HL-60 (cell line): Measurements from ENCODE around the gene PTPRG.
A peak's percentile ranks its signal among the peaks of the same experiment; 100 is the strongest.

Experiments
- DNase-seq, 2 experiments: peaks; one replicate each; pipeline ENCODE4 v3.0.0-alpha.2; 2010 to 2020; ENCODE audit warnings: low read depth in 1 of 2, low spot score in 1 of 2
- H3K27ac ChIP-seq: fragments of 250-450 bp; sonication (Bioruptor Pico); replicated peaks from 2 replicates; pipeline ENCODE4 v1.5.1; 2020; ENCODE audit warnings: mild to moderate bottlenecking, moderate library complexity
- H3K27me3 ChIP-seq: fragments of 250-450 bp; sonication (Bioruptor Pico); 2 replicates; pipeline ENCODE4 v1.5.1; 2021; ENCODE audit warnings: mild to moderate bottlenecking, moderate library complexity; ENCODE audit not compliant: insufficient read depth, poor library complexity, severe bottlenecking
- H3K4me3 ChIP-seq: replicated peaks from 2 replicates; pipeline ENCODE4 v1.5.1; 2011; ENCODE audit warnings: mild to moderate bottlenecking, control low read depth, low read length; ENCODE audit not compliant: insufficient read depth
- GABPA ChIP-seq: IDR thresholded peaks from 2 replicates; pipeline ENCODE4 v1.6.1; 2012; ENCODE audit warnings: low read depth
- POLR2AphosphoS5 ChIP-seq: IDR thresholded peaks from 2 replicates; pipeline ENCODE4 v1.6.1; 2012; ENCODE audit warnings: low read depth
- SPI1 ChIP-seq: IDR thresholded peaks from 2 replicates; pipeline ENCODE4 v1.6.1; 2012; ENCODE audit warnings: low read depth, mild to moderate bottlenecking, borderline replicate concordance
- TF ChIP-seq, protein P1 (sequence below): IDR thresholded peaks from one replicate; pipeline ENCODE4 v1.5.1; 2011; ENCODE audit warnings: low read length, control low read depth, inconsistent platforms; ENCODE audit not compliant: insufficient read depth
- TF ChIP-seq, protein P2 (sequence below): IDR thresholded peaks from 2 replicates; pipeline ENCODE4 v1.6.1; 2012; ENCODE audit warnings: low read depth; ENCODE audit not compliant: insufficient replicate concordance

The PTPRG gene

DNA sequence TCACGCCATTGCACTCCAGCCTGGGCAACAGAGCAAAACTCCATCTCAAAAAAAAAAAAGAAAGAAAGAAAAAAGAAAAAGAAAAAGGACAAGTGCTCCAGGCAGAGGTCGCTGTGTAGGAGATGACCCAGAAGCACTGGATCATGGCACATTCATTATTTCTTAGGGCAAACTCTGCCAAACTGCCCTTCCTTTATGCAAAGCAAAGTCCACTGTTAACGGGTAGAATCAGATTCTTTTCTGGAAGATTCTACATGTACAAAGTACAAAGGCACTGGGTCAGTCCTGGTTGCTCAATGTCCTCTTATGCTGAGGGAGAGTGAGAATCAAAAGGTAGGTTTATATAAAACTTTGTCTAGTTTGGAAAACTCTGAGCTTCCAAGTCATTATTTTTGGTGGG is 667.1 kb downstream of the PTPRG start:
- Histone ChIP-seq H3K27me3 (no peaks in the 10 kb centered on the region), H3K4me3 (no peak overlapping the region), H3K27ac (no peak overlapping the region)
- TF ChIP-seq SPI1, result no peak
- no peak for DNase-seq

DNA sequence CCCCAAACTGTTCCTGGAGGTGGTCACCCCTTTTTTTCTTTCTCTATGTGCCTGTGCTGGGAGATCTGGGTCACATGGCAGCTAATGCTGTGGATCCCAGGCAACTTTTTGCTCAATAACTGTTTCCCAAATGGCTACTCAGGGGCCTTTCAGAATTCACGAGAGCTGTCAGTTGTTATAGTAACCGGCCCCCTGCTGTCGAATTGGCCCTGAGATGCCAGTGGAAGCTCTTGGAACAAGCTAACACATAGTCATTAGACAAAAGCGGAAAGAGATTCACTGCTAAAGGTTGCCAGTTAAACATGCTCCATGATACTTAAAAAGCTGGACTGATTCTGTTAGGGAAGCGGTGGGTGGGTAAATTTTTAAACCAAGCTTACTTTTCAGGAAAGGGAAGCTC is 667.8 kb downstream of the PTPRG start:
- H3K27ac ChIP-seq, result no peak overlapping the region
- no peak for DNase-seq
- H3K27me3 ChIP-seq, result no peaks in the 10 kb centered on the region
- TF ChIP-seq, protein P1, sequence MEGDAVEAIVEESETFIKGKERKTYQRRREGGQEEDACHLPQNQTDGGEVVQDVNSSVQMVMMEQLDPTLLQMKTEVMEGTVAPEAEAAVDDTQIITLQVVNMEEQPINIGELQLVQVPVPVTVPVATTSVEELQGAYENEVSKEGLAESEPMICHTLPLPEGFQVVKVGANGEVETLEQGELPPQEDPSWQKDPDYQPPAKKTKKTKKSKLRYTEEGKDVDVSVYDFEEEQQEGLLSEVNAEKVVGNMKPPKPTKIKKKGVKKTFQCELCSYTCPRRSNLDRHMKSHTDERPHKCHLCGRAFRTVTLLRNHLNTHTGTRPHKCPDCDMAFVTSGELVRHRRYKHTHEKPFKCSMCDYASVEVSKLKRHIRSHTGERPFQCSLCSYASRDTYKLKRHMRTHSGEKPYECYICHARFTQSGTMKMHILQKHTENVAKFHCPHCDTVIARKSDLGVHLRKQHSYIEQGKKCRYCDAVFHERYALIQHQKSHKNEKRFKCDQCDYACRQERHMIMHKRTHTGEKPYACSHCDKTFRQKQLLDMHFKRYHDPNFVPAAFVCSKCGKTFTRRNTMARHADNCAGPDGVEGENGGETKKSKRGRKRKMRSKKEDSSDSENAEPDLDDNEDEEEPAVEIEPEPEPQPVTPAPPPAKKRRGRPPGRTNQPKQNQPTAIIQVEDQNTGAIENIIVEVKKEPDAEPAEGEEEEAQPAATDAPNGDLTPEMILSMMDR, result no peak
- TF ChIP-seq POLR2AphosphoS5 (no peak), SPI1 (no peak)
- TF ChIP-seq, protein P2, sequence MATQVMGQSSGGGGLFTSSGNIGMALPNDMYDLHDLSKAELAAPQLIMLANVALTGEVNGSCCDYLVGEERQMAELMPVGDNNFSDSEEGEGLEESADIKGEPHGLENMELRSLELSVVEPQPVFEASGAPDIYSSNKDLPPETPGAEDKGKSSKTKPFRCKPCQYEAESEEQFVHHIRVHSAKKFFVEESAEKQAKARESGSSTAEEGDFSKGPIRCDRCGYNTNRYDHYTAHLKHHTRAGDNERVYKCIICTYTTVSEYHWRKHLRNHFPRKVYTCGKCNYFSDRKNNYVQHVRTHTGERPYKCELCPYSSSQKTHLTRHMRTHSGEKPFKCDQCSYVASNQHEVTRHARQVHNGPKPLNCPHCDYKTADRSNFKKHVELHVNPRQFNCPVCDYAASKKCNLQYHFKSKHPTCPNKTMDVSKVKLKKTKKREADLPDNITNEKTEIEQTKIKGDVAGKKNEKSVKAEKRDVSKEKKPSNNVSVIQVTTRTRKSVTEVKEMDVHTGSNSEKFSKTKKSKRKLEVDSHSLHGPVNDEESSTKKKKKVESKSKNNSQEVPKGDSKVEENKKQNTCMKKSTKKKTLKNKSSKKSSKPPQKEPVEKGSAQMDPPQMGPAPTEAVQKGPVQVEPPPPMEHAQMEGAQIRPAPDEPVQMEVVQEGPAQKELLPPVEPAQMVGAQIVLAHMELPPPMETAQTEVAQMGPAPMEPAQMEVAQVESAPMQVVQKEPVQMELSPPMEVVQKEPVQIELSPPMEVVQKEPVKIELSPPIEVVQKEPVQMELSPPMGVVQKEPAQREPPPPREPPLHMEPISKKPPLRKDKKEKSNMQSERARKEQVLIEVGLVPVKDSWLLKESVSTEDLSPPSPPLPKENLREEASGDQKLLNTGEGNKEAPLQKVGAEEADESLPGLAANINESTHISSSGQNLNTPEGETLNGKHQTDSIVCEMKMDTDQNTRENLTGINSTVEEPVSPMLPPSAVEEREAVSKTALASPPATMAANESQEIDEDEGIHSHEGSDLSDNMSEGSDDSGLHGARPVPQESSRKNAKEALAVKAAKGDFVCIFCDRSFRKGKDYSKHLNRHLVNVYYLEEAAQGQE, result no peak
- H3K4me3 ChIP-seq, result no peak overlapping the region

DNA sequence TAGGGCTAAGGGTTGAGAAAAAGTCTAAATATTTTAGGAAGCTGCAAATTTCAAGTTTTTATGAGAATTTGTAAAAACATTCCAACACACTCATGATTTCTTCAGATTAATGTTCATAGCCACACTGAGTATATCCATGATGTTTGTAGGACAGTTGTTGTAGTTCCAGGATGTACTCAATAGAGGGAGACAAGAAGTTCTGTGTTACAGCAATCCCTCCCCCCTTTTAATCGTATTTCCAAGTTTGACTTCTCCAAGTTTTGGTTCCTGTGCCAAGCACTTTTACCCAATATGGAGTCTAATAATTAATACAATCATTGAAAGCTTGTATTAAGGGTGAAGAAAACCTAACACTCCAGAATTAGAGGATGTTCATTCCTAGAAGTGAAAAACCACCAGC is 668.5 kb downstream of the PTPRG start:
- H3K4me3 ChIP-seq, result no peak overlapping the region
- TF ChIP-seq, protein P1, result peak; percentile 4
- TF ChIP-seq, protein P2, result no peak
- DNase-seq, result no peak
- H3K27me3 ChIP-seq, result no peaks in the 10 kb centered on the region
- no peak overlapping the region for H3K27ac ChIP-seq

DNA sequence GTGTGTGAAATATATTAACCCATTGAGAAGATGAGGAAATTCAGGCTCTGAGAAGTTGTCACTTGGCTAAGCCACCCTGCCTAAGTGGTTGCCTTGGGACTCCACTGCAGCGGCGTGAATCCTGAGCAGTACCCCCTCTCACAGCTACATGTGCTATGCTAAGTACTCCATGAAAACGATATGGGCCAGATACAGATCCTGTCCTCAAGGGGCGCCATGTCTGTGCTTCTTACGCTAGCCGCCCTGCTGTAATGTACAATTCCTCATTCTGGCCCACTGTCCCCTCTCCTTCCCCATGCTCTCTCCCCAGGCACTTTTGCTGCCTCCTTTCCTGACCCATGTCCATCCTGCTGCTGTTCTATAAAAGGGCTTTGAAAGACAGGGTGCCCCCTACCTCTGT is 671.7 kb downstream of the PTPRG start:
- DNase-seq, result no peak
- Histone ChIP-seq H3K4me3 (no peak overlapping the region), H3K27ac (no peak overlapping the region), H3K27me3 (no peaks in the 10 kb centered on the region)
- TF ChIP-seq, protein P2, result no peak
- TF ChIP-seq GABPA (no peak), SPI1 (no peak), POLR2AphosphoS5 (no peak)
- TF ChIP-seq, protein P1, result no peak
